Stomach (tissue), 4 donors: ENCODE results near the gene DNAJC10.
A peak's percentile ranks its signal among the peaks of the same experiment; 100 is the strongest.

Source experiments
- EP300 ChIP-seq: sonication (generic); formaldehyde crosslinking; IDR thresholded peaks from one replicate; pipeline ENCODE4 v1.6.1; 2017; ENCODE audit warnings: antibody characterized with exemption
- TF ChIP-seq, protein P1 (sequence below), 7 experiments: fragments of 450-650 bp in 4 of 7; fragments of 200-600 bp in 3 of 7; sonication (generic) in 3 of 7; IDR thresholded peaks; one replicate each; pipeline ENCODE4 v1.5.1; 2016 to 2019; ENCODE audit warnings: antibody characterized with exemption in 7 of 7, control low read depth in 2 of 7, mild to moderate bottlenecking in 1 of 7

DNA sequence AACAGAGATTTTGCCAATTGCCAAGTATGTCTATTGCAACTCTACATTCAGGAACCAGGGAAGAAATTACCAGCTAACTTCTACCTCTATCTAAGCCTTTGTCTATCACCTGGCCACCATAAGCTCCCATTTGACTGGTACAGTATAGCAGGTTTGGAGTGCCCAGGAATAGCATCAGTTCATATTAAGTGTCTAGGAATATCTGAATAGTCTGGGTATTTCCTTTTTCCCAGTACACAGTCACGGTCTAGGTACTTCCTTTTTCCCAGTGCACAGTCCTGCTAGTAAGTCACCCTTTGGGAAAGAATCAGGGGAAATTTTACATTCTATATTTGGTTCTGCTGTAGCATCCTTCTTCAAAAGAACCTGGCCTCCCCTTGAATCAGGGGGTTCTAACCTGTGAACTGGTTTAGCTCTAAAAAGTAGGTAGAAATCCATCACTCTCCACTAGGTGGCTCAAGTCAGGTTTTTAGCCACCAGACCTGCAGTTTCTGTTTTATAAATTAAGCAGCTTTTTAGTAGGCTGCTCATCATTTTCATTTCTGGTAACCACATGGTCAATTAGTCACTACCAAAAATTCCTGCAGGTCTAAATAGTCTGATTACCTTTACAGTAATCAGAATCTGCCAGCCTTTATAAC, 49.3 kb upstream of the DNAJC10 start:
- TF ChIP-seq, protein P1, sequence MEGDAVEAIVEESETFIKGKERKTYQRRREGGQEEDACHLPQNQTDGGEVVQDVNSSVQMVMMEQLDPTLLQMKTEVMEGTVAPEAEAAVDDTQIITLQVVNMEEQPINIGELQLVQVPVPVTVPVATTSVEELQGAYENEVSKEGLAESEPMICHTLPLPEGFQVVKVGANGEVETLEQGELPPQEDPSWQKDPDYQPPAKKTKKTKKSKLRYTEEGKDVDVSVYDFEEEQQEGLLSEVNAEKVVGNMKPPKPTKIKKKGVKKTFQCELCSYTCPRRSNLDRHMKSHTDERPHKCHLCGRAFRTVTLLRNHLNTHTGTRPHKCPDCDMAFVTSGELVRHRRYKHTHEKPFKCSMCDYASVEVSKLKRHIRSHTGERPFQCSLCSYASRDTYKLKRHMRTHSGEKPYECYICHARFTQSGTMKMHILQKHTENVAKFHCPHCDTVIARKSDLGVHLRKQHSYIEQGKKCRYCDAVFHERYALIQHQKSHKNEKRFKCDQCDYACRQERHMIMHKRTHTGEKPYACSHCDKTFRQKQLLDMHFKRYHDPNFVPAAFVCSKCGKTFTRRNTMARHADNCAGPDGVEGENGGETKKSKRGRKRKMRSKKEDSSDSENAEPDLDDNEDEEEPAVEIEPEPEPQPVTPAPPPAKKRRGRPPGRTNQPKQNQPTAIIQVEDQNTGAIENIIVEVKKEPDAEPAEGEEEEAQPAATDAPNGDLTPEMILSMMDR (IDR thresholded peaks at IDR 0.05), result peak in 3 of 7 experiments; percentile 28 to 51 (median 44)
- no peak for TF ChIP-seq EP300
